ENCODE data around the gene BAHCC1. TPM values are rescaled to one million over a fixed set of nuclear protein-coding genes. Genes with fewer than 3 reads are reported as not detected.

The BAHCC1 gene
- total RNA-seq, 2 experiments from 2014 or later: 0.40 to 0.65 TPM

GRCh38 chr17:81478119-81478518 is 82.9 kb downstream of the BAHCC1 start:
- ChIA-PET CTCF (no interaction called here), POLR2A (no interaction called here)
- Mint-ChIP-seq H3K36me3 (ENCODE audit: low read depth) (no peaks in the 10 kb centered on the region), H3K4me3 (no peak overlapping the region), H3K27ac (no peak overlapping the region), H3K27me3 (peaks cover 19% of the 10 kb centered on the region), H3K9me3 (no peaks in the 10 kb centered on the region), H3K4me1 (ENCODE audit: low read depth) (peaks cover 14% of the 10 kb centered on the region)
- TF ChIP-seq CTCF (IDR thresholded peaks at IDR 0.05): no peak
- intact Hi-C loops (cut with micrococcal nuclease): no loop called here
- no peak for DNase-seq
- ATAC-seq: no peak

- Mint-ChIP-seq H3K4me1 (ENCODE audit: low read depth) (peaks cover 17% of the 10 kb centered on the region), H3K36me3 (ENCODE audit: low read depth) (no peaks in the 10 kb centered on the region), H3K27me3 (peaks cover 19% of the 10 kb centered on the region), H3K4me3 (no peak overlapping the region), H3K9me3 (no peaks in the 10 kb centered on the region), H3K27ac (no peak overlapping the region)
- POLR2A ChIA-PET: interaction anchor here (1.1 kb wide), 1 partner anchor 22 kb away, joined by 3 read pairs; no protein-coding TSS in a partner anchor
- intact Hi-C loops (cut with micrococcal nuclease): loop anchor here (5.0 to 10.0 kb wide), 2 partner anchors 185 to 227 kb away; partner anchors contain the start of gene SLC38A10
- ATAC-seq (no peak), DNase-seq (no peak)
- CTCF ChIA-PET: no interaction called here
- TF ChIP-seq CTCF (IDR thresholded peaks at IDR 0.05): no peak
These were observed 84.2 kb downstream of the BAHCC1 start for GRCh38 chr17:81479175-81480071.

GRCh38 chr17:81480140-81481072 is 85.1 kb downstream of the BAHCC1 start:
- DNase-seq (no peak), ATAC-seq (no peak)
- Mint-ChIP-seq H3K27ac (no peak overlapping the region), H3K36me3 (ENCODE audit: low read depth) (no peaks in the 10 kb centered on the region), H3K4me1 (ENCODE audit: low read depth) (peaks cover 17% of the 10 kb centered on the region), H3K4me3 (no peak overlapping the region), H3K27me3 (peaks cover 19% of the 10 kb centered on the region), H3K9me3 (no peaks in the 10 kb centered on the region)
- POLR2A ChIA-PET: no interaction called here
- no peak for TF ChIP-seq CTCF (IDR thresholded peaks at IDR 0.05)
- intact Hi-C loops (cut with micrococcal nuclease): loop anchor here (5.0 to 10.0 kb wide), 2 partner anchors 186 to 228 kb away; partner anchors contain the start of gene SLC38A10
- CTCF ChIA-PET: no interaction called here

GRCh38 chr17:81481073-81481799 is 86.0 kb downstream of the BAHCC1 start:
- peak; percentile 51 for DNase-seq
- ChIA-PET CTCF (interaction anchor here (4.3 kb wide), 1 partner anchor 189 kb away, joined by 47 read pairs; no protein-coding TSS in a partner anchor), POLR2A (interaction anchor here (1.0 to 2.9 kb wide), 2 partner anchors 29 to 37 kb away, joined by 3 to 8 read pairs; no protein-coding TSS in a partner anchor)
- Mint-ChIP-seq H3K27me3 (peaks cover 23% of the 10 kb centered on the region), H3K4me3 (peak overlapping the region; percentile 55), H3K4me1 (ENCODE audit: low read depth) (peaks cover 21% of the 10 kb centered on the region), H3K27ac (no peak overlapping the region), H3K36me3 (ENCODE audit: low read depth) (no peaks in the 10 kb centered on the region), H3K9me3 (no peaks in the 10 kb centered on the region)
- intact Hi-C loops (cut with micrococcal nuclease): loop anchor here (5.0 to 10.0 kb wide), 2 partner anchors 186 to 229 kb away; partner anchors contain the start of gene SLC38A10
- peak; percentile 25 for ATAC-seq
- no peak for TF ChIP-seq CTCF (IDR thresholded peaks at IDR 0.05)
